ENCODE measurements around the gene CAP1. TPM values are rescaled to one million over a fixed set of nuclear protein-coding genes. Genes with fewer than 3 reads are reported as not detected.
A peak's percentile ranks its signal among the peaks of the same experiment; 100 is the strongest.

Gene CAP1
- total and polyA plus RNA-seq, 9 of the 15 experiments (the other 6 are each of a cell fraction or from before 2014, with no cell fraction given), result 230 to 658 (median 281) TPM

DNA sequence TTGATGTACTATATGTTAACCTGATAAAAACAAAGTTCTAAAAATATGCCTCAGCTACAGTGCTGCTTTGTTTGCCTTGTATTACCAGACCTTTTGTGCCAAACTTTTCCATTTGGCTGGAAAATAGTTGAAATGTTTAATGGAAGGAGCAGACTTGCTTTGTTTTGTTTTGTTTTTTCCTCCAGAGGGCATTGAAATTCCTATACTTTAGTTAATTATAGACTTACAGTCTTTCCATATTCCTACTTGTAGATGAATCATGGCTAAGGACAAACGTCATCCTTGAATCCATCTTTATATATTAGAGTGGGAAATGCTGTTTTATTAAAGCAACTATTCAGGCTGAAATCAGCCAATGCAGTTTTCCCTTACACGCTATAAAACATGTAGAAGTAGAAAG lies 6.7 kb downstream of the CAP1 start:
- H3K9me3 ChIP-seq (replicated peaks; ENCODE audit: control insufficient read depth, insufficient read depth, low read depth, low read length), result no peaks in the 10 kb centered on the region
- 72% methylated on average over 2 of the region's 2 CpGs for WGBS (ENCODE audit: insufficient coverage, low coverage, missing lambda C conversion rate)
- peaks cover 19 to 43% of the 10 kb centered on the region in 2 experiments for H3K4me1 ChIP-seq (replicated peaks in 1 of 2; ENCODE audit: control insufficient read depth in 2 of 2, insufficient read depth in 2 of 2, low read length in 2 of 2)
- H3K9ac ChIP-seq (ENCODE audit: insufficient read depth in 1 of 2, low read depth in 2 of 2, low read length in 2 of 2), result peak overlapping the region in 1 of 2 experiments; percentile 1; a peak in 1 of 4 replicates
- H3K36me3 ChIP-seq (ENCODE audit: control insufficient read depth, insufficient read depth, low read length), result peaks cover 60% of the 10 kb centered on the region
- ATAC-seq, result no peak
- no peak overlapping the region for H3K4me2 ChIP-seq (ENCODE audit: insufficient read depth, low read length)
- H3K4me3 ChIP-seq, result no peak overlapping the region
- peaks cover 7% of the 10 kb centered on the region; the same call in 1 of the 2 replicates for H4K20me1 ChIP-seq (replicated peaks; ENCODE audit: control insufficient read depth, insufficient read depth, low read length)
- no peaks in the 10 kb centered on the region for H3K9me1 ChIP-seq (ENCODE audit: control insufficient read depth, insufficient read depth, low read length)
- intact Hi-C loops (cut with micrococcal nuclease) (no loop called here), in situ Hi-C loops (cut with MboI) (no loop called here)
- H3K79me2 ChIP-seq (ENCODE audit: control insufficient read depth, insufficient read depth, low read length), result peaks cover 93% of the 10 kb centered on the region
- no TSS peak for BruUV-seq (replicated peaks)
- FAIRE-seq, result no peak
- ChIA-PET CTCF (ENCODE audit: low intra/inter-chr PET ratio) (no interaction called here), POLR2A (interaction anchor here (1.0 to 1.1 kb wide), 2 partner anchors 10 to 25 kb away, joined by 3 to 6 read pairs; no protein-coding TSS in a partner anchor)
- no peak overlapping the region; the same call in 2 of the 3 replicates for H3K27ac ChIP-seq (ENCODE audit: extremely low read depth, low read depth, low read length)
- no peak overlapping the region for H2AFZ ChIP-seq (ENCODE audit: low read depth, low read length)
- DNase-seq (ENCODE audit: extremely low read depth in 1 of 4, low spot score in 3 of 4), result no peak
- H3K27me3 ChIP-seq (ENCODE audit: control insufficient read depth in 2 of 2, insufficient read depth in 2 of 2, low read length in 2 of 2), result no peaks in the 10 kb centered on the region
- TF ChIP-seq POLR3A (IDR thresholded peaks at IDR 0.05; ENCODE audit: borderline replicate concordance, extremely low read depth, insufficient read depth, insufficient read length), result no peak
- TF ChIP-seq ZNF717 (CRISPR knock-in tag; IDR thresholded peaks at IDR 0.05), result no peak
- TF ChIP-seq RBM14 (IDR thresholded peaks at IDR 0.05; ENCODE audit: borderline replicate concordance, insufficient read depth, low read depth, low read length), result no peak
- no peak for TF ChIP-seq ZNF282 (CRISPR knock-in tag; IDR thresholded peaks at IDR 0.05)
- TF ChIP-seq C11orf30 (IDR thresholded peaks at IDR 0.05; ENCODE audit: low read depth), result no peak
- no peak for TF ChIP-seq CBX3 (IDR thresholded peaks at IDR 0.05; ENCODE audit: borderline replicate concordance in 1 of 2, low read length in 2 of 2)
- no peak for TF ChIP-seq CREB1 (IDR thresholded peaks at IDR 0.05)
- no peak for TF ChIP-seq CREB1 (CRISPR knock-in tag; IDR thresholded peaks at IDR 0.05)
- no peak for TF ChIP-seq GTF2F1 (IDR thresholded peaks at IDR 0.05; ENCODE audit: low read depth, low read length)
- TF ChIP-seq NFE2L1 (tag; IDR thresholded peaks at IDR 0.05; ENCODE audit: borderline replicate concordance, low read depth), result no peak
- TF ChIP-seq, protein P1, sequence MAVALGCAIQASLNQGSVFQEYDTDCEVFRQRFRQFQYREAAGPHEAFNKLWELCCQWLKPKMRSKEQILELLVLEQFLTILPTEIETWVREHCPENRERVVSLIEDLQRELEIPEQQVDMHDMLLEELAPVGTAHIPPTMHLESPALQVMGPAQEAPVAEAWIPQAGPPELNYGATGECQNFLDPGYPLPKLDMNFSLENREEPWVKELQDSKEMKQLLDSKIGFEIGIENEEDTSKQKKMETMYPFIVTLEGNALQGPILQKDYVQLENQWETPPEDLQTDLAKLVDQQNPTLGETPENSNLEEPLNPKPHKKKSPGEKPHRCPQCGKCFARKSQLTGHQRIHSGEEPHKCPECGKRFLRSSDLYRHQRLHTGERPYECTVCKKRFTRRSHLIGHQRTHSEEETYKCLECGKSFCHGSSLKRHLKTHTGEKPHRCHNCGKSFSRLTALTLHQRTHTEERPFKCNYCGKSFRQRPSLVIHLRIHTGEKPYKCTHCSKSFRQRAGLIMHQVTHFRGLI (CRISPR knock-in tag; IDR thresholded peaks at IDR 0.05), result no peak
- TF ChIP-seq HMGN3 (IDR thresholded peaks at IDR 0.05; ENCODE audit: borderline replicate concordance, extremely low read depth, insufficient read length, low read depth, low read length), result no peak
- no peak for TF ChIP-seq ZFX (CRISPR knock-in tag; IDR thresholded peaks at IDR 0.05)
- TF ChIP-seq RUNX1 (IDR thresholded peaks at IDR 0.05; ENCODE audit: low read depth), result no peak
- TF ChIP-seq CCAR2 (IDR thresholded peaks at IDR 0.05; ENCODE audit: low read depth, low read length), result no peak
- no peak for TF ChIP-seq DPF2 (IDR thresholded peaks at IDR 0.05)
- TF ChIP-seq, protein P2, sequence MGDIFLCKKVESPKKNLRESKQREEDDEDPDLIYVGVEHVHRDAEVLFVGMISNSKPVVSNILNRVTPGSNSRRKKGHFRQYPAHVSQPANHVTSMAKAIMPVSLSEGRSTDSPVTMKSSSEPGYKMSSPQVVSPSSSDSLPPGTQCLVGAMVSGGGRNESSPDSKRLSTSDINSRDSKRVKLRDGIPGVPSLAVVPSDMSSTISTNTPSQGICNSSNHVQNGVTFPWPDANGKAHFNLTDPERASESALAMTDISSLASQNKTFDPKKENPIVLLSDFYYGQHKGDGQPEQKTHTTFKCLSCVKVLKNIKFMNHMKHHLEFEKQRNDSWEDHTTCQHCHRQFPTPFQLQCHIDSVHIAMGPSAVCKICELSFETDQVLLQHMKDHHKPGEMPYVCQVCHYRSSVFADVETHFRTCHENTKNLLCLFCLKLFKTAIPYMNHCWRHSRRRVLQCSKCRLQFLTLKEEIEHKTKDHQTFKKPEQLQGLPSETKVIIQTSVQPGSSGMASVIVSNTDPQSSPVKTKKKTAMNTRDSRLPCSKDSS (IDR thresholded peaks at IDR 0.05; ENCODE audit: low read depth, partially characterized antibody), result no peak
